ENCODE data around the gene MARK3. TPM values are rescaled to one million over a fixed set of nuclear protein-coding genes. Genes with fewer than 3 reads are reported as not detected.

MARK3 gene
- polyA plus RNA-seq, 4 donors: 79.3 to 106 (median 94.3) TPM

DNA sequence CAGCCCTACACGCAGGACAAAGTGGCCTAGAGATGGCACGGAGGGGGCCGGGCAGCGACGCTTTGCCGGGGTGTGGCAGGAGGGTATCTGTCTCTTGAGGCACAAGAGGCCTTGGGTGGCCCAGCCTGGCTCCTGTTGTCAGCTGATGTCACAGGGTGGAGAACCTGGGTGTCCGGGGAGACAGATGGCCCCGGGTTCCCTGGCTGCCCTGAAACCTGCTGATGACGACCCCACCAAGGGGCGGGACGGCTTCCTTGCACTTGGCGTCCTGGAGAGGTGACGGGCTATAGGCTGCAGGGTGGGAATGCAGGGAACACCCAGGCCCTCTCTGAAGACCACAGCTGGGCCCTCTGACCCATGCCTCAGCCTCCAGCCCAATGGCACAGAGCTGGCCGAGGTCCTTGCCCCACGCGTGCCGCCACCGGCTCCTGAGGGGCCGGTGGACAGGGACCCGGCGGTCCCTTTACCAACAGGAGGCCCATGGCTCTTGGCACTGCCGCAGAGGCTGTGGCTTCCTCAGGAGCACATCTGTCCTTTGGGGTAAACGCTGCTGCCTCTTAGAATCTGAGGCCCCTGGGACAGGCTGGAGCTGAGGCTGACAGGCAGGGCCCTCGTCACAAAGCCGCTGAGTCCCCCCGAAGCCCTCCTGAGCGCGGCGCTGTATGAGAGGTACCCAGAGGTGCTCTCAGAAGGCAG is 160.2 kb downstream of the MARK3 start:
- no peak for DNase-seq (ENCODE audit: low read depth in 4 of 4, low spot score in 3 of 4)

DNA sequence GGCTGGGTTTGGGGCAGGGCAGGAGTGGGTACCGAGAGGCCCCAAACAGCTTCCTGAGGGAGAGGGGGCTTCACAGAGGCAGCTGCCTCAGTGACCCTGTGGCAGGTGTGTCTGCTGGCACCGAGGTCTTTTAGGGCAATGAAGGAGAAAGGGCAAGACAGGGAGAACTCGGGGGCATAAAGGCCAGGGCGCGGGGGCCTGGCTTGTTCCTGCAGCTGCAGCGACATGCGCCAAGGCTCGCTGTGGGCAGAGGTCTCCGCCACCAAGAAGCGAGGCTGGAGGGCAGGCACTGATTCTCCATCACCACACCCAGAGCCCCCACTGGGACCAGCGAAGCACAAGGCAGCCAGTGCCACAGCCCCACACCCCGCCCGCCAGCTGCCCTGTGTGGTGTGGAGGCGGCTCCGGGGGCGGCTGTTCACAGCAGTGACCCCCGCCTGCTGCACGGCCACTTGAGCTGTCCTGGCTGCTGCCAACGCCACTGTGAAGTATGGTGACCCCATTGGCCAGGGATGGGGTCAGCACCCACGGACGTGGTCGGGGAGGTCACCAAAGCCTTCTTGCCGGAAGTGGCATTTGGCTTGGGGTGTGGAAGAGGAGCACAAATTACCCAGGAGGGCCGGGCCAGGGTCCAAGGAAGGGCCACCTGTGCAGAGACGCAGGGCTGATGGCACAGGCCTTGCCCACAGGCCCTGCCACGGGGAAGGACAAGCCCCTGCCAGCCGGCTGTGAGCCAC is 160.9 kb downstream of the MARK3 start:
- DNase-seq (ENCODE audit: low read depth in 4 of 4, low spot score in 3 of 4): no peak

GRCh38 chr14:103546652-103547454 is 161.6 kb downstream of the MARK3 start:
- no peak for DNase-seq (ENCODE audit: low read depth in 4 of 4, low spot score in 3 of 4)

DNA sequence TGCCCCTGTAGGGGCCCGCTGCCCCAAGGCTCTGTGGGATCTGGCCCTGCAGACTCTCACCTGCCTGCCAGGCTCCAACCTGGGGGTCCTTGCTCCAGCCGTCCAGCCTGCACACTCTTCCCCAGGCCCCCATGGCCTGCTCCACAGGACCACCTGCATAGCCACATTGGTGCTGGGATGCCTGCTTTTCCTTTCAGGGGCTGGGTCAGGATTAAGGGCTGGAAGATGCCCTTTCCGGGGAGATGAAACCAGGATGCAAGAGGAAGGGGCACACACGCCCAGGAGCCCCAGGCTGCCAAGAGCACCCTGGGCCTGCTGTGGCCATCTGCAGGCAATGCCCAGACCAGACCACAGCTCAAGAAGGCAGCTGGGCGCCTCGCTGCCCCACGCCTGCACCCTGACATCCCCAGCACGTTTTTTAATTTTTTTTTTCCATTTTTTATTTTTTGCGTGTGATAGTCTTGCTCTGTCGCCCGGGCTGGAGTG is 162.3 kb downstream of the MARK3 start:
- DNase-seq (ENCODE audit: low read depth in 4 of 4, low spot score in 3 of 4): no peak

DNA sequence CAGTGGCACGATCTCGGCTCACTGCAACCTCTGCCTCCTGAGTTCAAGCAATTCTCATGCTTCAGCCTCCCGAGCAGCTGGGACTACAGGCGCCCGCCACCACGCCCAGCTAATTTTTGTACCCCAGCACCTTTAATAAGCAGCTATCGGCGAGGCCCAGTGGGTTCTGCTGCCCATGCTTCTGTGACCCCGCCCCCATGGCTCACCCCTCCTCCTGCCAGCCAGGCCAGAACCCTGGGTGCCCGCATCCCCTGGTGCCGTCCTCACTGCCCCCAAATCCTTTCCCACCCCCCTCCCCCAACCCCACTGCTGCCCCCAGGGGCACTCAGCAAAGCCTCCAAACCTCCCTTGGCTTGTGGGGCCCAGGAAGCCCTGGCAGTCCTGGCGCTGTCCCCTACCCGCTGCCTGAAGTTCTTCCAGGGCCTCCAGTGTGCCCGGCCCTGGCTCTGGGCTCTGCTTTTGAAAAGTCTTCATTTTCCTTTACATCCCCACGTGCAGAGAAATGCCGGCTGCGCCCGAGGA is 162.8 kb downstream of the MARK3 start:
- no peak for DNase-seq (ENCODE audit: low read depth in 4 of 4, low spot score in 3 of 4)

GRCh38 chr14:103548463-103549351 is 163.5 kb downstream of the MARK3 start:
- DNase-seq (ENCODE audit: low read depth in 4 of 4, low spot score in 3 of 4): no peak

- DNase-seq (ENCODE audit: low read depth in 4 of 4, low spot score in 3 of 4): no peak
These were observed 164.4 kb downstream of the MARK3 start for GRCh38 chr14:103549361-103550311.

DNA sequence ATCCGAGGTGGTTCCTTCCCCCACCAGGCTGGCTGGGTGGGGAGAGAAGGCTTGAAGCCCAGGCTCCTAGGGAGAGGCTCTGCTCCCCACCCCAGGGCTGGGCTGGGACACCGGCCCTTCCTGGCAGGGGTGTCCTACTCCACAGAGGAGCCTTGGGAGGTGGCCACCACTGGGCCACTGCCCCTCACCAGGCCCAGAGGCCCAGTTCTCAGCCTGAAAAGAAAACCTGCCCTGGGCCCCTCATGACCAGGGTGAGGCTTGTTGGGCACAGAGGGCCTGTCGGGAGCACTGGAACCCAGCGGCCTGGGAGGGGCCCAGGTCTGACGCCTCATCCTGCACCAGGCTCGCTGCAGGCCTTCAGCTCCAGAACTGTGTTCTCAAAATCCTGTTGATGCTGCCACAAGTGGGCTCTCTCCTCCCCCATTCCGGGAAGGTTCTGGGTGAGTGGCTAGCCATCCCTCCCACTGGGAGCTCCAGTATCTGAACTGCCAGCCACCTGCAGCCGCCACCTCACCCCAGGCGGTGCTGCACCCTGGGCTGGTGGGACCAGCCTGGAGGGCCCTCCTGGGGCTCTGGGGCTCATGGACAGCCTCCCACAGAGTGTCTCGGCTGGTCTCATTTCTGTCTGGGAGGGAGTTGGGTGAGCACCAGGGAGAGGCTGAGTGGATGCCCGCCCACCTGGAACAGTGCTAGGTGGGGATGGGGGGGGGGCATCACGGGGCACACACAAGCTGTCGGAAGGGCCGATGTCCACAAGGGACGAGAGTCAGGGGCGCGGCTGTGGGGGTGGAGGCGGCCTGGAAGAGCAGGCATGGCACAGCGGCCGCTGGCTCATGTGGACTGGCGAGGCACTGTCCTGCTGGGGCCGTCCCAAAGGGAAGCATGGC is 165.5 kb downstream of the MARK3 start:
- DNase-seq (ENCODE audit: low read depth in 4 of 4, low spot score in 3 of 4): no peak

GRCh38 chr14:103551338-103551762 is 166.1 kb downstream of the MARK3 start:
- no peak for DNase-seq (ENCODE audit: low read depth in 4 of 4, low spot score in 3 of 4)

DNA sequence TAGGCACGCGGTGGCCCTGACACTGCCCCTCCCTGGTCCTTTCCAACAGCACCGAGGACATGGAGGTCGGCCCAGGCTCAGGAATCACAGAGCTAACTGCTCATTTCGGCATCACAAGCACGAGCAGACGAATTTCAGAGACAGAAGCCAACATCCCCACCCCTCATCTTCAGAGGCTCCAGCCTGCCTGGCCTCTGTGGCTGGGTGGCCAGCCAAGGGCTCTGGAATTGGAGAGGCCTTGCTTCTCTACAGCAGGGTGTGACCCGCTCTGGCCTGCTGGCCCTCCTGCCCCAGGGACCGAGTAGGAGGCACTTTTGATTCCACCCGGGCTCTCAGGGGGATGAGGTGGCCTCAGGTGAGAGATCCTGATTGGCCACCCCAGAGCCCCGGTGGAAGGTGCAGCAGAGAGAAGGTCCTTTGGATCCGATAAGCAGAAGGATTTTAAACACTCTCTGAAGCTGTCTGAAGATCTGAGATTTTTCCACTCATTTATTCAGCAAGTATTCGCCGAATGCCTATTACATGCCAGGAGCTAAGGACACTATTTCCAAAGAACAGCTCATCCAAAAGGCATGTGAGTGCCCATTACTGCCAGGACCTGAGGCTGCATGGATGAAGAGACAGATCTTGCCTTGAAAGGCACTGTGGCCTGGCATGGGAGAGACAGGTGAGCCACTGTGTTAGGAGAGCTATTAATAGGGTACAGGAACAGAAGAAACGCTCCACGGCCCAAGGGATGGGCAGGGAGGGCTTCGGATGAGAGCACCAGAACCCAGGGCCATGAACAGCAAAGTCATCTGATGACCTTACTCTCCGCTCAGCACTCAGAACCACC is 167.0 kb downstream of the MARK3 start:
- DNase-seq (ENCODE audit: low read depth in 4 of 4, low spot score in 3 of 4): no peak

DNA sequence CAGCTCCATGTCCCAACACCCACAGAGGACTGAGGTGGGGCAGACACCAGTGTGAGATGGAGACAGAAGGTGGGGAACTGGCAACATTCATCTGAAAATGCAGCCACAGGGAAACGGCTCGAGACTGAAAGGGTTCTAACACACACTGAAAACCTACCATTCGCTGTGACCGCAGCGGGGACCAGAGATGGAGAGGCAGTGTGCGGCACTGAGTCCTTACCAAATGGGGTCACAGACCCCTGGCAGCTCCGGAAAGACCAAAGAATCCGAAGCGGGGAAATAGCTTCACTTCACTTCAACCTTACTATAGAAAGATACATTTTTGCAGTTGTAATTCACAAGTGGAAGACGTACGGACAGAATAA is 167.6 kb downstream of the MARK3 start:
- no peak for DNase-seq (ENCODE audit: low read depth in 4 of 4, low spot score in 3 of 4)

Other genes with a start within 250 kb of the MARK3 start
- gene EIF5, start 51.2 kb upstream of the MARK3 start, polyA plus RNA-seq (ENCODE audit: insufficient read length in 4 of 4): 100 to 1,000 TPM in 3 of 4 donors, 10 to 100 TPM in 1; 99.2 to 257 (median 246) TPM
- gene CKB, start 137.4 kb downstream of the MARK3 start, polyA plus RNA-seq (ENCODE audit: insufficient read length in 4 of 4): 100 to 1,000 TPM in 3 of 4 donors, 10 to 100 TPM in 1; 65.6 to 159 (median 121) TPM
- gene TRMT61A, start 143.8 kb downstream of the MARK3 start, polyA plus RNA-seq (ENCODE audit: insufficient read length in 4 of 4): 1 to 10 TPM; 5.6 to 9.0 (median 6.2) TPM
- 10 to 100 TPM; 22.7 to 34.6 (median 31.5) TPM for gene BAG5, start 177.2 kb downstream of the MARK3 start, polyA plus RNA-seq (ENCODE audit: insufficient read length in 4 of 4)
- gene COA8, start 177.5 kb downstream of the MARK3 start, polyA plus RNA-seq (ENCODE audit: insufficient read length in 4 of 4): 10 to 100 TPM; 26.7 to 46.0 (median 42.1) TPM
- gene KLC1, start 243.8 kb downstream of the MARK3 start, polyA plus RNA-seq (ENCODE audit: insufficient read length in 4 of 4): 100 to 1,000 TPM in 3 of 4 donors, 10 to 100 TPM in 1; 74.6 to 154 (median 106) TPM

All from left renal pelvis (tissue), 4 donors.